ENCODE measurements around the gene CNIH1.

GRCh38 chr14:54459106-54459505 is 17.9 kb upstream of the CNIH1 start:
- TF ChIP-seq, protein P1, sequence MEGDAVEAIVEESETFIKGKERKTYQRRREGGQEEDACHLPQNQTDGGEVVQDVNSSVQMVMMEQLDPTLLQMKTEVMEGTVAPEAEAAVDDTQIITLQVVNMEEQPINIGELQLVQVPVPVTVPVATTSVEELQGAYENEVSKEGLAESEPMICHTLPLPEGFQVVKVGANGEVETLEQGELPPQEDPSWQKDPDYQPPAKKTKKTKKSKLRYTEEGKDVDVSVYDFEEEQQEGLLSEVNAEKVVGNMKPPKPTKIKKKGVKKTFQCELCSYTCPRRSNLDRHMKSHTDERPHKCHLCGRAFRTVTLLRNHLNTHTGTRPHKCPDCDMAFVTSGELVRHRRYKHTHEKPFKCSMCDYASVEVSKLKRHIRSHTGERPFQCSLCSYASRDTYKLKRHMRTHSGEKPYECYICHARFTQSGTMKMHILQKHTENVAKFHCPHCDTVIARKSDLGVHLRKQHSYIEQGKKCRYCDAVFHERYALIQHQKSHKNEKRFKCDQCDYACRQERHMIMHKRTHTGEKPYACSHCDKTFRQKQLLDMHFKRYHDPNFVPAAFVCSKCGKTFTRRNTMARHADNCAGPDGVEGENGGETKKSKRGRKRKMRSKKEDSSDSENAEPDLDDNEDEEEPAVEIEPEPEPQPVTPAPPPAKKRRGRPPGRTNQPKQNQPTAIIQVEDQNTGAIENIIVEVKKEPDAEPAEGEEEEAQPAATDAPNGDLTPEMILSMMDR (IDR thresholded peaks at IDR 0.05), result no peak
- no peak for TF ChIP-seq POLR2A (IDR thresholded peaks at IDR 0.05)
